Adrenal gland (tissue), 12 donors: Measurements from ENCODE around the gene ACVR1. TPM values are rescaled to one million over a fixed set of nuclear protein-coding genes. Genes with fewer than 3 reads are reported as not detected.
"Not testable (repeated sequence)": the region's sequence is repeated elsewhere in the genome, so short reads cannot be mapped to it uniquely, and the experiment has no call there.

Source experiments
- DNase-seq, 7 donors: peaks; one replicate each; pipeline ENCODE4 v3.0.0-alpha.2; 2019 to 2020
- H3K27ac ChIP-seq, 5 donors: fragments of 200-600 bp; sonication (generic) in 4 of 5; 1 replicate in 3 of 5; 2 replicates in 2 of 5; pipeline versions ENCODE4 v1.5.1 to v1.8.0; 2016 to 2020; ENCODE audit warnings: mild to moderate bottlenecking in 1 of 5
- H3K27me3 ChIP-seq: fragments of 200-600 bp; 2 replicates; pipeline ENCODE4 v1.8.0; 2021
- H3K36me3 ChIP-seq, 2 donors: fragments of 200-600 bp; replicated peaks in 1 of 2; 1 replicate in 1 of 2; 2 replicates in 1 of 2; pipeline versions ENCODE4 v1.5.1 to v1.8.0; 2018 to 2022
- H3K4me1 ChIP-seq, 2 donors: fragments of 200-600 bp; replicated peaks in 1 of 2; 1 replicate in 1 of 2; 2 replicates in 1 of 2; pipeline versions ENCODE4 v1.5.1 to v1.8.0; 2018 to 2021
- H3K4me3 ChIP-seq, 4 donors: fragments of 200-600 bp; sonication (generic) in 3 of 4; one replicate each; pipeline ENCODE4 v1.5.1; 2016 to 2018
- H3K9me3 ChIP-seq, 3 donors: fragments of 200-600 bp; sonication (generic) in 1 of 3; replicated peaks in 1 of 3; 1 replicate in 2 of 3; 2 replicates in 1 of 3; pipeline versions ENCODE4 v1.5.1 to v1.8.0; 2016 to 2021
- POLR2A ChIP-seq, 2 donors: fragments of 450-650 bp; IDR thresholded peaks; one replicate each; pipeline ENCODE4 v1.6.1; 2017; ENCODE audit warnings: antibody characterized with exemption in 2 of 2, mild to moderate bottlenecking in 2 of 2, moderate library complexity in 1 of 2
- WGBS, 4 donors: extraction: QIAGEN DNeasy Blood & Tissue Kit in 2 of 4; methylation state at CpG; one replicate each; pipeline versions ENCODE4 v1.1.5 to v1.1.7; 2013 to 2017; 5-methylcytosine and 5-hydroxymethylcytosine counted together
- intact Hi-C, 2 donors: fragments of 100-400 bp; cut with DNase I; formaldehyde crosslinking; loops; one replicate each; pipeline versions ENCODE4 v1.14.1 to v1.15.0; 2022 to 2023
- polyA plus RNA-seq, 3 donors: library from polyadenylated mRNA; stranded (reverse); fragments of 200-250 nt in 2 of 3; fragments of 350-450 nt in 1 of 3; fragmentation: Illumina TruSeq in 1 of 3; extraction: RNeasy Lipid Tissue Mini Kit (QIAGEN cat#74804) in 1 of 3; gene quantifications; one replicate each; pipeline ENCODE4 v1.2.3, GENCODE V29; 2013 to 2014
- total RNA-seq, 9 donors: library from RNA; depleted of rRNA in 4 of 9; stranded (reverse); fragments of >200 nt in 4 of 9; fragments of 120-200 nt in 1 of 9; fragmentation: NEBNext Ultra II Directional in 1 of 9; extraction: Animal tissue kit (Norgen Biotek cat#: 25700) in 1 of 9; gene quantifications; one replicate each; pipeline versions ENCODE4 v1.1.0 to v1.2.4, GENCODE V29; 2013 to 2023
- TF ChIP-seq, protein P1 (sequence below), 6 experiments: fragments of 450-650 bp in 4 of 6; fragments of 200-600 bp in 2 of 6; sonication (generic) in 1 of 6; IDR thresholded peaks; 1 replicate in 5 of 6; 2 replicates in 1 of 6; pipeline versions ENCODE4 v1.5.1 to v1.8.0; 2016 to 2021; ENCODE audit warnings: antibody characterized with exemption in 6 of 6, mild to moderate bottlenecking in 2 of 6, moderate library complexity in 1 of 6
- donor health status: healthy with polysubstance abuse.
- donor health status: Bipolar disorder and iron deficiency.
- donor health status: DM: yes; HTN: yes; CAD: no.
- donor health status: DM: no; HTN: no; CAD: no.
- donor health status: DM: no; HTN: no; CAD: no.
- donor health status: DM: yes; HTN: yes; CAD: no.

The ACVR1 gene
- total and polyA plus RNA-seq, 12 donors = 4.6 to 25.0 (median 16.0) TPM

DNA sequence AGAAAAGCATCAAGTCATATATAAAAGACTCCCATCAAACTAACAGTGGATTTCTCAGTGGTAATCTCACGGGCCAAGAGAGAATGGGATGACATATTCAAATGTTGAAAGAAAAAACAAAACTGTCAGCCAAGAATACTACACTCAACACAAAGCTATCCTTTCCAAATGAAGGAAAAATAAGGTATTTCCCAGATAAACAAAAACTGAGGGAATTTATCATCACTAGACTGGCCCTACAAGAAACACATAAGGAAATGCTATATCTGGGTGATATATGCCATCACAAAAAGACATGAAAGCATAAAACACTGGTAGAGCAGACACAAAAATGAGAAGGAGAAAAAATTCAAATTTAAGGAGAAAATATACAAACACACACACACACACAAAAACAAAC lies 118.6 kb downstream of the ACVR1 start:
- 81 to 97% (median 92%) methylated on average over 1 of the region's 1 CpG for WGBS, 4 donors
- no peak for DNase-seq
- Histone ChIP-seq H3K27ac (no peak overlapping the region), H3K4me3 (no peak overlapping the region), H3K27me3 (no peaks in the 10 kb centered on the region), H3K4me1 (no peaks in the 10 kb centered on the region), H3K9me3 (no peaks in the 10 kb centered on the region), H3K36me3 (no peaks in the 10 kb centered on the region)
- TF ChIP-seq, protein P1, sequence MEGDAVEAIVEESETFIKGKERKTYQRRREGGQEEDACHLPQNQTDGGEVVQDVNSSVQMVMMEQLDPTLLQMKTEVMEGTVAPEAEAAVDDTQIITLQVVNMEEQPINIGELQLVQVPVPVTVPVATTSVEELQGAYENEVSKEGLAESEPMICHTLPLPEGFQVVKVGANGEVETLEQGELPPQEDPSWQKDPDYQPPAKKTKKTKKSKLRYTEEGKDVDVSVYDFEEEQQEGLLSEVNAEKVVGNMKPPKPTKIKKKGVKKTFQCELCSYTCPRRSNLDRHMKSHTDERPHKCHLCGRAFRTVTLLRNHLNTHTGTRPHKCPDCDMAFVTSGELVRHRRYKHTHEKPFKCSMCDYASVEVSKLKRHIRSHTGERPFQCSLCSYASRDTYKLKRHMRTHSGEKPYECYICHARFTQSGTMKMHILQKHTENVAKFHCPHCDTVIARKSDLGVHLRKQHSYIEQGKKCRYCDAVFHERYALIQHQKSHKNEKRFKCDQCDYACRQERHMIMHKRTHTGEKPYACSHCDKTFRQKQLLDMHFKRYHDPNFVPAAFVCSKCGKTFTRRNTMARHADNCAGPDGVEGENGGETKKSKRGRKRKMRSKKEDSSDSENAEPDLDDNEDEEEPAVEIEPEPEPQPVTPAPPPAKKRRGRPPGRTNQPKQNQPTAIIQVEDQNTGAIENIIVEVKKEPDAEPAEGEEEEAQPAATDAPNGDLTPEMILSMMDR (IDR thresholded peaks at IDR 0.05) = no peak
- TF ChIP-seq POLR2A (IDR thresholded peaks at IDR 0.05) = no peak
- intact Hi-C loops = no loop called here

DNA sequence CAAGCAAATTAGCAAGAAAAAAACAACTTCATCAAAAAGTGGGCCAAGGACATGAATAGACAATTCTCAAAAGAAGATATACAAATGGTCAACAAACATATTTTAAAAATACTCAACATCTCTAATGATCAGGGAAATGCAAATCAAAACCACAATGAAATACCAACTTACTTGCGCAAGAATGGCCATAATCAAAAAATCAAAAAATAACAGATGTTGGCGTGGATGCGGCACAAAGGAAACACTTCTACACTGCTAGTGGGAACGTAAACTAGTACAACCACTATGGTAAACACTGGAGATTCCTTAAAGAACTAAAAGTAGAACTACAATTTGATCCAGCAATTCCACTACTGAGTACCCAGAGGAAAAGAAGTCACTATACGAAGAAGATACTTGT lies 119.7 kb downstream of the ACVR1 start:
- WGBS, 4 donors = 96 to 98% (median 97%) methylated on average over 5 of the region's 5 CpGs
- H3K4me3 ChIP-seq, DNase-seq, H3K27ac ChIP-seq, intact Hi-C loops, H3K9me3 ChIP-seq, H3K27me3 ChIP-seq, H3K4me1 ChIP-seq, H3K36me3 ChIP-seq: not testable (repeated sequence)

DNA sequence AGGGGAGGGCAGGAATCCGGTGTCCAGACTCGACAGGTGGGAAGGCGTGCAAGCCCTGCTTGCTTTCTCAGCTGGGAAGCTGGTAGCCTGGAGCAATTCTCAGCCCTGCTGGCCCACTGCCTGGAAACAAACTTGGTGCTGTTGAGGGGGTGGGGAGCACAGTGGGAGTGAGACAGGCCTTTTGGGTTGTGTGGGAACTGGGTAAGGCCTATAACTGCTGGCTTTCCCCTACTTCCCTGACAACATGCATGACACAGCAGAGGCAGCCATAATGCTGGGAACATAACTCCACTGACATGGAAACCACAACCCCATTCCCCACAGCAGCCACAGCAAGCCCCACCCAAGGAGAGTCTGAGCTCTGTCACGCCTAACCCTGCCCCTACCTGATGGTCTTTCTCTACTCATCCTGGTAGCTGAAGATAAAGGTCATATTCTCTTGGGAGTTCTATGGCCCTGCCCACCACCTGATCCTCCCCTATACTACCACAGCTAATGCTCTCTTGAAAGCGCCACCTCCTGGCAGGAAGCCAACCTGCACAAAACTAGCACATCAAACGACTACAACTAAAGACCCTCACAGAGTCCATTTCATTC lies 124.6 kb downstream of the ACVR1 start:
- no peak for DNase-seq
- Histone ChIP-seq H3K27ac (no peak overlapping the region), H3K4me3 (no peak overlapping the region), H3K4me1 (no peaks in the 10 kb centered on the region), H3K9me3 (no peaks in the 10 kb centered on the region), H3K27me3 (no peaks in the 10 kb centered on the region), H3K36me3 (no peaks in the 10 kb centered on the region)
- TF ChIP-seq, protein P1 (IDR thresholded peaks at IDR 0.05) = no peak
- no peak for TF ChIP-seq POLR2A (IDR thresholded peaks at IDR 0.05)
- WGBS, 4 donors = 83 to 96% (median 91%) methylated on average over 5 to 6 of the region's 6 CpGs
- intact Hi-C loops = no loop called here

DNA sequence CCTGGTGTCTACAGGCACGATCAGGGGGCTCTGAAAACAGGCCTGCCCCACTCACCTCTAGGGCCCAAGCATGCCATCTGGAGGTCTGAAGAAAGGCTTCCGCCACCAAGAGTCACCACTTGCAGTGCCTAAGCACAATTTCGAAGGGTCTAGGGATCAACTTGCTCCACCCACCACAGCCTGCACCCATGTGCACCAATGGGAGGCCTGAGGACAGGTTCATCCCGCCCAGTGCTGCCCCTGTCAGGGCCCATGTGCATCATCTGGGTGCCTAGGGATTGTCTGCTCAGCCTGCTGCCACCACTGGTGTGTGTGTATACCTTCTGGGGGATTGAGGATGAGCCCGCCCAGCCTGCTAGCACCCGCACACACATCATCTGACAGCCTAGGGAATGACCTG lies 126.4 kb downstream of the ACVR1 start:
- no peaks in the 10 kb centered on the region for H3K4me1 ChIP-seq
- H3K27ac ChIP-seq = no peak overlapping the region
- intact Hi-C loops = no loop called here
- H3K9me3 ChIP-seq = no peaks in the 10 kb centered on the region
- H3K4me3 ChIP-seq = no peak overlapping the region
- no peaks in the 10 kb centered on the region for H3K36me3 ChIP-seq
- no peak for DNase-seq
- WGBS, 4 donors = 91 to 98% (median 97%) methylated on average over 3 to 6 of the region's 6 CpGs
- no peak for TF ChIP-seq POLR2A (IDR thresholded peaks at IDR 0.05)
- TF ChIP-seq, protein P1 (IDR thresholded peaks at IDR 0.05) = no peak
- H3K27me3 ChIP-seq = no peaks in the 10 kb centered on the region
